HK-2 (cell line): ENCODE results near the gene SPTLC2.
"Not testable (repeated sequence)": the region's sequence is repeated elsewhere in the genome, so short reads cannot be mapped to it uniquely, and the experiment has no call there.

Source experiments
- DNase-seq: peaks from one replicate; pipeline ENCODE4 v3.0.0-alpha.2; 2018; ENCODE audit not compliant: unreplicated experiment

Gene SPTLC2

GRCh38 chr14:77549451-77549850 lies 67.0 kb downstream of the SPTLC2 start:
- no peak for DNase-seq

- DNase-seq: no peak
These were observed 68.8 kb downstream of the SPTLC2 start for GRCh38 chr14:77547512-77548180.

GRCh38 chr14:77545171-77545570 lies 71.3 kb downstream of the SPTLC2 start:
- not testable (repeated sequence) for DNase-seq

GRCh38 chr14:77544571-77544970 lies 71.9 kb downstream of the SPTLC2 start:
- DNase-seq: no peak

- no peak for DNase-seq
These were observed 72.7 kb downstream of the SPTLC2 start for GRCh38 chr14:77543637-77544334.

- no peak for DNase-seq
These were observed 73.2 kb downstream of the SPTLC2 start for GRCh38 chr14:77543240-77543551.

GRCh38 chr14:77542421-77543239 lies 73.8 kb downstream of the SPTLC2 start:
- DNase-seq: no peak

- DNase-seq: no peak
These were observed 74.5 kb downstream of the SPTLC2 start for GRCh38 chr14:77541905-77542304.

GRCh38 chr14:77536951-77537350 lies 79.5 kb downstream of the SPTLC2 start:
- not testable (repeated sequence) for DNase-seq

GRCh38 chr14:77531071-77531470 lies 85.4 kb downstream of the SPTLC2 start:
- DNase-seq: no peak

- DNase-seq: no peak
These were observed 86.5 kb downstream of the SPTLC2 start for GRCh38 chr14:77529963-77530362.

GRCh38 chr14:77529213-77529612 lies 87.2 kb downstream of the SPTLC2 start:
- no peak for DNase-seq

- not testable (repeated sequence) for DNase-seq
These were observed 87.7 kb downstream of the SPTLC2 start for GRCh38 chr14:77528701-77529100.

- no peak for DNase-seq
These were observed 90.2 kb downstream of the SPTLC2 start for GRCh38 chr14:77526266-77526665.

- no peak for DNase-seq
These were observed 91.9 kb downstream of the SPTLC2 start for GRCh38 chr14:77524536-77524935.

GRCh38 chr14:77523109-77523508 lies 93.3 kb downstream of the SPTLC2 start:
- no peak for DNase-seq

- no peak for DNase-seq
These were observed 95.9 kb downstream of the SPTLC2 start for GRCh38 chr14:77520555-77520954.

GRCh38 chr14:77516126-77516525 lies 100.3 kb downstream of the SPTLC2 start:
- DNase-seq: no peak

- no peak for DNase-seq
These were observed 104.8 kb downstream of the SPTLC2 start for GRCh38 chr14:77511486-77512162.

GRCh38 chr14:77509366-77509765 lies 107.1 kb downstream of the SPTLC2 start:
- DNase-seq: no peak

GRCh38 chr14:77508876-77509275 lies 107.6 kb downstream of the SPTLC2 start:
- DNase-seq: no peak

GRCh38 chr14:77508249-77508648 lies 108.2 kb downstream of the SPTLC2 start:
- no peak for DNase-seq
